Measurements from ENCODE around the gene ATPAF1. TPM values are rescaled to one million over a fixed set of nuclear protein-coding genes. Genes with fewer than 3 reads are reported as not detected.

ATPAF1 gene
- total RNA-seq, 1 donor from 2014 or later: 79.3 TPM

- Histone ChIP-seq H3K4me1 (peaks cover 28% of the 10 kb centered on the region), H3K4me3 (peak overlapping the region; percentile 17), H4K20me1 (ENCODE audit: low read depth) (no peaks in the 10 kb centered on the region), H3K27me3 (peaks cover 15% of the 10 kb centered on the region), H3K4me2 (peak overlapping the region; percentile 71), H3K36me3 (no peaks in the 10 kb centered on the region), H3K9me3 (ENCODE audit: low read depth) (no peaks in the 10 kb centered on the region), H3F3A (ENCODE audit: low read depth) (peaks cover 30% of the 10 kb centered on the region), H3K9ac (no peak overlapping the region), H3K79me2 (ENCODE audit: low read depth) (no peaks in the 10 kb centered on the region), H2AFZ (replicated peaks) (peak overlapping the region; percentile 37), H3K27ac (peak overlapping the region; percentile 17)
- peaks cover 11% of the 10 kb centered on the region for H3K27me3 Mint-ChIP-seq (ENCODE audit: insufficient read depth, low read depth)
- H3K4me3 Mint-ChIP-seq: peak overlapping the region; percentile 63
- peaks cover 2% of the 10 kb centered on the region for H3K36me3 Mint-ChIP-seq
- H3K27ac Mint-ChIP-seq: peak overlapping the region; percentile 92
- TF ChIP-seq EZH2phosphoT487 (IDR thresholded peaks at IDR 0.05) (no peak), EZH2 (IDR thresholded peaks at IDR 0.05) (no peak)
- H3K4me1 Mint-ChIP-seq: peaks cover 23% of the 10 kb centered on the region
- DNase-seq (ENCODE audit: low spot score): peak; percentile 77
- no peaks in the 10 kb centered on the region for H3K9me3 Mint-ChIP-seq
These were observed 55.1 kb downstream of the ATPAF1 start for GRCh38 chr1:46612937-46613660.

GRCh38 chr1:46611691-46612221, 56.4 kb downstream of the ATPAF1 start:
- H4K20me1 ChIP-seq (ENCODE audit: low read depth): no peaks in the 10 kb centered on the region
- H3K27me3 Mint-ChIP-seq (ENCODE audit: insufficient read depth, low read depth): peaks cover 12% of the 10 kb centered on the region
- TF ChIP-seq CTCF (IDR thresholded peaks at IDR 0.05) (no peak), EZH2 (IDR thresholded peaks at IDR 0.05) (no peak), EZH2phosphoT487 (IDR thresholded peaks at IDR 0.05) (no peak)
- no peak overlapping the region for H3K9ac ChIP-seq
- no peak overlapping the region for H3K4me3 ChIP-seq
- H3K4me2 ChIP-seq: no peak overlapping the region
- peaks cover 2% of the 10 kb centered on the region for H3K27me3 ChIP-seq
- peaks cover 15% of the 10 kb centered on the region for H3K4me1 Mint-ChIP-seq
- H3K79me2 ChIP-seq (ENCODE audit: low read depth): no peaks in the 10 kb centered on the region
- no peak overlapping the region for H2AFZ ChIP-seq (replicated peaks)
- peaks cover 27% of the 10 kb centered on the region for H3F3A ChIP-seq (ENCODE audit: low read depth)
- no peak overlapping the region for H3K4me3 Mint-ChIP-seq
- peaks cover 25% of the 10 kb centered on the region for H3K4me1 ChIP-seq
- no peaks in the 10 kb centered on the region for H3K36me3 ChIP-seq
- no peaks in the 10 kb centered on the region for H3K9me3 ChIP-seq (ENCODE audit: low read depth)
- no peaks in the 10 kb centered on the region for H3K9me3 Mint-ChIP-seq
- no peak for DNase-seq (ENCODE audit: low spot score)
- peaks cover 2% of the 10 kb centered on the region for H3K36me3 Mint-ChIP-seq
- H3K27ac Mint-ChIP-seq: no peak overlapping the region
- H3K27ac ChIP-seq: no peak overlapping the region

GRCh38 chr1:46607345-46608130, 60.6 kb downstream of the ATPAF1 start:
- Mint-ChIP-seq H3K36me3 (peaks cover 2% of the 10 kb centered on the region), H3K27ac (peak overlapping the region; percentile 28), H3K4me1 (peaks cover 19% of the 10 kb centered on the region), H3K9me3 (no peaks in the 10 kb centered on the region), H3K27me3 (ENCODE audit: insufficient read depth, low read depth) (peaks cover 16% of the 10 kb centered on the region), H3K4me3 (no peak overlapping the region)
- no peak for TF ChIP-seq CTCF (IDR thresholded peaks at IDR 0.05)
- TF ChIP-seq EZH2phosphoT487 (IDR thresholded peaks at IDR 0.05): no peak
- no peak for TF ChIP-seq EZH2 (IDR thresholded peaks at IDR 0.05)
- Histone ChIP-seq H2AFZ (replicated peaks) (no peak overlapping the region), H3K9ac (no peak overlapping the region), H3K4me1 (peaks cover 13% of the 10 kb centered on the region), H3K9me3 (ENCODE audit: low read depth) (no peaks in the 10 kb centered on the region), H3K27ac (no peak overlapping the region), H3K36me3 (no peaks in the 10 kb centered on the region), H3K4me2 (no peak overlapping the region), H4K20me1 (ENCODE audit: low read depth) (no peaks in the 10 kb centered on the region), H3K4me3 (no peak overlapping the region), H3K27me3 (no peaks in the 10 kb centered on the region), H3F3A (ENCODE audit: low read depth) (peaks cover 13% of the 10 kb centered on the region), H3K79me2 (ENCODE audit: low read depth) (no peaks in the 10 kb centered on the region)
- DNase-seq (ENCODE audit: low spot score): no peak

All from neural progenitor cell (in vitro differentiated cells).